ENCODE data around the gene HACD4.

DNA sequence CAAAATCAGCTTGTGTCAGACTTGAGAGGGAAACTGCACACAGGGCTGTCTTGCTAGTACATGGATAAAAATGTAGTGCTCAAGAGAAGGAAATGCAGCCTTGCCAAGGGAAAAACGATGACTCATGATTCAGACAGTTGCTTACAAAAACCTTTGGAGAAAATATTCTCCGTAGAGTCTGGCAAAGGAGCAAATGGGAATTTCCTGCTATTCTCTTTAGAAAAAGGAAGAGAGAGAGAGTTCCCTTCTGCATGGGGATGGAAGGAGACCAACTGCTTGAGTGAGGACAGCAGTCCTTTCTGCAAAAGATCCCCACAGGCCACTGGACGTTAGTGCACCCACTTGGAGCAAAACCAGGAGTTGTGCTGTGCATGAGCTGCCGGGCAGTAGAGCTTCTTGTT, 38.7 kb upstream of the HACD4 start:
- TF ChIP-seq REST (tag by site-specific recombination; IDR thresholded peaks at IDR 0.05), result no peak
- no peak for TF ChIP-seq ZNF76 (tag by site-specific recombination; IDR thresholded peaks at IDR 0.05; ENCODE audit: borderline replicate concordance, low read depth)
- TF ChIP-seq ZNF335 (tag by site-specific recombination; conservative IDR thresholded peaks at IDR 0.05), result no peak
- no peak for TF ChIP-seq YY2 (tag by site-specific recombination; IDR thresholded peaks at IDR 0.05)
- TF ChIP-seq, protein P1, sequence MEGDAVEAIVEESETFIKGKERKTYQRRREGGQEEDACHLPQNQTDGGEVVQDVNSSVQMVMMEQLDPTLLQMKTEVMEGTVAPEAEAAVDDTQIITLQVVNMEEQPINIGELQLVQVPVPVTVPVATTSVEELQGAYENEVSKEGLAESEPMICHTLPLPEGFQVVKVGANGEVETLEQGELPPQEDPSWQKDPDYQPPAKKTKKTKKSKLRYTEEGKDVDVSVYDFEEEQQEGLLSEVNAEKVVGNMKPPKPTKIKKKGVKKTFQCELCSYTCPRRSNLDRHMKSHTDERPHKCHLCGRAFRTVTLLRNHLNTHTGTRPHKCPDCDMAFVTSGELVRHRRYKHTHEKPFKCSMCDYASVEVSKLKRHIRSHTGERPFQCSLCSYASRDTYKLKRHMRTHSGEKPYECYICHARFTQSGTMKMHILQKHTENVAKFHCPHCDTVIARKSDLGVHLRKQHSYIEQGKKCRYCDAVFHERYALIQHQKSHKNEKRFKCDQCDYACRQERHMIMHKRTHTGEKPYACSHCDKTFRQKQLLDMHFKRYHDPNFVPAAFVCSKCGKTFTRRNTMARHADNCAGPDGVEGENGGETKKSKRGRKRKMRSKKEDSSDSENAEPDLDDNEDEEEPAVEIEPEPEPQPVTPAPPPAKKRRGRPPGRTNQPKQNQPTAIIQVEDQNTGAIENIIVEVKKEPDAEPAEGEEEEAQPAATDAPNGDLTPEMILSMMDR (tag by site-specific recombination; IDR thresholded peaks at IDR 0.05), result no peak
- TF ChIP-seq, protein P2, sequence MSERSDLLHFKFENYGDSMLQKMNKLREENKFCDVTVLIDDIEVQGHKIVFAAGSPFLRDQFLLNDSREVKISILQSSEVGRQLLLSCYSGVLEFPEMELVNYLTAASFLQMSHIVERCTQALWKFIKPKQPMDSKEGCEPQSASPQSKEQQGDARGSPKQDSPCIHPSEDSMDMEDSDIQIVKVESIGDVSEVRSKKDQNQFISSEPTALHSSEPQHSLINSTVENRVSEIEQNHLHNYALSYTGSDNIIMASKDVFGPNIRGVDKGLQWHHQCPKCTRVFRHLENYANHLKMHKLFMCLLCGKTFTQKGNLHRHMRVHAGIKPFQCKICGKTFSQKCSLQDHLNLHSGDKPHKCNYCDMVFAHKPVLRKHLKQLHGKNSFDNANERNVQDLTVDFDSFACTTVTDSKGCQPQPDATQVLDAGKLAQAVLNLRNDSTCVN (tag by site-specific recombination; optimal IDR thresholded peaks at IDR 0.05), result no peak
- TF ChIP-seq ZNF184 (tag by site-specific recombination; IDR thresholded peaks at IDR 0.05), result no peak
- no peak for TF ChIP-seq ZNF707 (tag by site-specific recombination; IDR thresholded peaks at IDR 0.05)

All from HEK293 (cell line).